Adrenal gland (tissue), 5 donors: ENCODE data around the gene LZIC.

Source experiments
- CTCF ChIP-seq, 6 experiments: fragments of 450-650 bp in 4 of 6; fragments of 200-600 bp in 2 of 6; sonication (generic) in 1 of 6; IDR thresholded peaks; 1 replicate in 5 of 6; 2 replicates in 1 of 6; pipeline versions ENCODE4 v1.5.1 to v1.8.0; 2016 to 2021; ENCODE audit warnings: antibody characterized with exemption in 6 of 6, mild to moderate bottlenecking in 2 of 6, moderate library complexity in 1 of 6
- POLR2A ChIP-seq, 2 donors: fragments of 450-650 bp; IDR thresholded peaks; one replicate each; pipeline ENCODE4 v1.6.1; 2017; ENCODE audit warnings: antibody characterized with exemption in 2 of 2, mild to moderate bottlenecking in 2 of 2, moderate library complexity in 1 of 2
- donor health status: DM: no; HTN: no; CAD: no.

- no peak for TF ChIP-seq CTCF (IDR thresholded peaks at IDR 0.05)
- TF ChIP-seq POLR2A (IDR thresholded peaks at IDR 0.05), result no peak
These were observed 53.8 kb downstream of the LZIC start for GRCh38 chr1:9889411-9889810.
